GM10266 (cell line): ENCODE data around the gene BPIFB6.

ENCODE experiments used
- DNase-seq: peaks from one replicate; pipeline ENCODE4 v3.0.0; 2012; ENCODE audit errors: extremely low spot score
- TF ChIP-seq, protein P1 (sequence below): IDR thresholded peaks from 2 replicates; pipeline ENCODE4 v1.5.1; 2012; ENCODE audit warnings: mild to moderate bottlenecking, low read depth; ENCODE audit not compliant: control insufficient read depth, insufficient read depth; ENCODE audit errors: missing control alignments

Gene BPIFB6

DNA sequence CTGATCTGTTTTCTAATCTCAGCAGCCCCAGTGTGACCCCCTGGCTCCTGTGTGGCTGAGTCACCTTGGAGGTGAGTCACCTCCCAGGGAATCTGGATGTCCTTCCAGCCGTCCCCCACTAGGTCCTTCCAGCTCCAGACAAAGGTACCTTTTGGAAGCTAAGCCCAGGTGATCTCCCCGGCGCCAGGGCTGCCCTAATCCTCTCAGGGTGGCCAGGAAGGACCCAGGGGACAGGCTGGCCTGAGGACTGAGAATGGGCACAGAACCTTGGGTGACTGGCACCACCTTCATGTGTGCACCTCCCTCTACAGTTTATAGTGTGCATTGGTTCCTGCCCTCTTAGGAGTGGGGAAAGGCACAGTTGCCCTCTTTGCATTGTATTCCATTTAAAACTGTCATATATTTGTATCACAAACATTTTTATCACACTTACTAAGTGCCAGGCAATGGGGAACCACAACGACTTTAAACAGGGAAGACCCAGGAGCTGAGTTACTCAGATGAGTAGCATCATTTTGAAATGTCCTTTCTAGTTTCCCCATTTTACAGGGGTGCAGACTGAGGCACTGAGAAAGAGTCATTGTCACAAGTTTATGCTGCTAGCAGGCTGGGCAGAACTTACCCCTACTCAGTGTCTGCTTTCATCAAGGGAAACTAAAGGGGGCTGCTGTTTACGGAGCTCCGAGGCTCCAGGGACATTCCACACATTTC lies 45.4 kb downstream of the BPIFB6 start:
- TF ChIP-seq, protein P1, sequence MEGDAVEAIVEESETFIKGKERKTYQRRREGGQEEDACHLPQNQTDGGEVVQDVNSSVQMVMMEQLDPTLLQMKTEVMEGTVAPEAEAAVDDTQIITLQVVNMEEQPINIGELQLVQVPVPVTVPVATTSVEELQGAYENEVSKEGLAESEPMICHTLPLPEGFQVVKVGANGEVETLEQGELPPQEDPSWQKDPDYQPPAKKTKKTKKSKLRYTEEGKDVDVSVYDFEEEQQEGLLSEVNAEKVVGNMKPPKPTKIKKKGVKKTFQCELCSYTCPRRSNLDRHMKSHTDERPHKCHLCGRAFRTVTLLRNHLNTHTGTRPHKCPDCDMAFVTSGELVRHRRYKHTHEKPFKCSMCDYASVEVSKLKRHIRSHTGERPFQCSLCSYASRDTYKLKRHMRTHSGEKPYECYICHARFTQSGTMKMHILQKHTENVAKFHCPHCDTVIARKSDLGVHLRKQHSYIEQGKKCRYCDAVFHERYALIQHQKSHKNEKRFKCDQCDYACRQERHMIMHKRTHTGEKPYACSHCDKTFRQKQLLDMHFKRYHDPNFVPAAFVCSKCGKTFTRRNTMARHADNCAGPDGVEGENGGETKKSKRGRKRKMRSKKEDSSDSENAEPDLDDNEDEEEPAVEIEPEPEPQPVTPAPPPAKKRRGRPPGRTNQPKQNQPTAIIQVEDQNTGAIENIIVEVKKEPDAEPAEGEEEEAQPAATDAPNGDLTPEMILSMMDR = peak; percentile 34
- no peak for DNase-seq

DNA sequence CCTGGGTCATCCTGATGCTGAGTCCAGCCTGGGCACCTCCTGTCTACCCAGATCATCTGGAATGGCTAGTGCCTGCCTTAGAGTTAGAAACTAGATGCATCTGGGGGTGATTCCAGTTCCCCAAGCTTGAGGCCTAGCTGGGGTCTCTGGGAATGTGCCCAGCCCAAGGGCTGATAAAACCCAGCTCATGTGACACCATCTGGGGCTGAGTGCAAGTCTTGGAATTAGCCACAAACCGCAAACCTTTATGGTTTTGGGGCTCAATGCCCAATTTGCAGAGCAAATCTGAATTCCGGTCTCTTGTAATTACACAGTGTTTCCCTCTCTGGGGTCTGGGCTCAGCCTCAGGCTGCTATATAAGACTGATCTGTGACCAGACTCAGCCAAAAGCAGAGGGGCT lies 47.8 kb downstream of the BPIFB6 start, which contains the start of gene BPIFB4:
Gene BPIFB4 (plus strand): TSS at position 385 of the 400 bp plus-strand sequence. CDS start 1,884 bp downstream, outside the sequence.
- TF ChIP-seq, protein P1 = no peak

DNA sequence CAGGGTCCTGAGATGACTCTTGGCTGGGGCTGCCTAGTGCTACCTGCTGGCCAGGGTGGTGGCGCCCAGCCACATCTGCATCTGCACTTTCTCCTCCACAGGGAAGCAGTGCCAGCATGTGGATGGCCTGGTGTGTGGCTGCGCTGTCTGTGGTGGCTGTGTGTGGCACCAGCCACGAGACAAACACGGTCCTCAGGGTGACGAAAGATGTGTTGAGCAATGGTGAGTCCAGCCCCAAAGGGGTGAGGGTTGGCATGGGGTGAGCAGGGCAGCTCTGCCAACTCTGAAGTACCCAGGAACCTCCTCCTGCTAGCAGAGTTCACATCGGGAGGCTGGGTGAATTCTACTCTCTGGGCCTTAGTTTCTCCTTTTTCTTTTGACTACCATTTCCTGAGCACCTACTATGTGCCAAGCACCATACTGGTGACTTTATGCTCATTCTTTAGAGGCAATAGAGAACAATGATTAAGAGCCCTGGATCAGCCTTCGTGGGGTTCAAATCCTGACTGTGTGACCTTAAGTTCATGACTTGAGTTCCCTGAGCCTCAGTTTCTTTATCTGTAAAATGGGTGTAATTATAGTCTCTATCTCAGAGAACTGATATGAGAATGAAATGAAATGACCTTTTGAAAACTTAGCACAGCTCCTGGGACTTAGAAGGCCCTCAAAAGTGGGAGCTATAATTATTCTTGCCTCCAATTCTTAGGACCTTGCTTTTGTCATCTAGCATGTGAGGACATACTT lies 50.1 kb downstream of the BPIFB6 start:
- no peak for DNase-seq
- TF ChIP-seq, protein P1 = no peak

More for the DNA sequence above, 47.8 kb downstream of the BPIFB6 start, which contains the start of gene BPIFB4:
- DNase-seq = no peak

DNA sequence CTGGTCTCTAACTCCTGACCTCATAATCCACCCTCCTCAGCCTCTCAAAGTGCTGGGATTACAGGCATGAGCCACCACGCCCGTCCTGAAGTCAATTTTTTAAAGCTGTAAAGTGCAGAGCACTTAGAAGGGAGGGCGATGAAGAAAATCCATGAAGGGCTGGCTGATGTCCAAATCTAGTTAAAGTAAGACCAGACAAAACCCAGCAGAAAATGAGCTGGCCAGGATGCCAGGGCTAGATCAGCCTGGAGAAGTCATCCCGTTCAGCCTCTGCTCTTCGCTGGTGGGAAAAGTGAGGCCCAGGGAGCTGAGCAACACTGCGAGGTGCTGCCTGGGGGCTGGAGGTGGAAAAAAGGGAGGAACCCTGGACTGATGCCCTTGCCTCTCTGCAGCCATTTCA lies 51.1 kb downstream of the BPIFB6 start:
- DNase-seq = no peak
- TF ChIP-seq, protein P1 = no peak

DNA sequence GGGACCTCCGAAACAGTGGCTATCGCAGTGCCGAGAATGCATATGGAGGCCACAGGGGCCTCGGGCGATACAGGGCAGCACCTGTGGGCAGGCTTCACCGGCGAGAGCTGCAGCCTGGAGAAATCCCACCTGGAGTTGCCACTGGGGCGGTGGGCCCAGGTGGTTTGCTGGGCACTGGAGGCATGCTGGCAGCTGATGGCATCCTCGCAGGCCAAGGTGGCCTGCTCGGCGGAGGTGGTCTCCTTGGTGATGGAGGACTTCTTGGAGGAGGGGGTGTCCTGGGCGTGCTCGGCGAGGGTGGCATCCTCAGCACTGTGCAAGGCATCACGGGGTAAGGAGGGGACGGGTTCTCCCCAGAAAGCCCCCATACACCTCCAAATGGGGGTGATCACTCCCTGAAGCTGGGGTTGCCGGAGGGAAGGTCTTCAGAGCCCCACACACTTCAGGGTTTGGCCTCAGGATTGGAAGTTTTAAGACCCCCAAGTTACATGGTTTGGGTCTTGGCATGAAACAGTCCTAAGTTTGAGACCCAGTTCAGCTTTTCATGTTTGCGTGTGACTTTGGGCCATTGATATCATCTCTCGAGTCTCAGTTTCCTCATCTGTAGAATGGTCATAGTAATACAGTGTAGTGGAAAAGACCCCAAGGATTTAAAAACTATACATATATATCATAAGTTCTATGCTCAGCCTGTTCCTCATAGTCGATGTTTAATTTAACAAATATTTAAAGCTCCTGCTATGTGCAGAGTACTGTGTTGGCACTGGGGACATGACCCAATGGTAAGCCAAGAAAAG lies 52.3 kb downstream of the BPIFB6 start:
- TF ChIP-seq, protein P1 = no peak
- no peak for DNase-seq

DNA sequence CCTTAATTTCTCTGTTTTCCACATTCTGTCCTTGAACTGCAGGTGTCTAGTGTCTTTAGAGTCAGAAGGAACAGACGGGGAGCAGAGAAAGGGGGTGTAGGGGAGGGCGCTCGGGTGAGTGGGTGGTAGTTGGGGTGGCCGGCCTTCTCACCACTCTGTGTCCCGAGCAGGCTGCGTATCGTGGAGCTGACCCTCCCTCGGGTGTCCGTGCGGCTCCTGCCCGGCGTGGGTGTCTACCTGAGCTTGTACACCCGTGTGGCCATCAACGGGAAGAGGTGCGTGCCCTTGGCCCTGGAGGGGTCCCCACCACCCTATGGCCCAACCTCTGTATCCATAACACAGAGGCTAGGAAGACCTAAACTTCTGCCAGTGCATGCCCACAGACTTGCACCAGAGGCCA lies 53.3 kb downstream of the BPIFB6 start:
- TF ChIP-seq, protein P1 = no peak

More for the DNA sequence above, 53.3 kb downstream of the BPIFB6 start:
- DNase-seq = no peak
